ENCODE data around the gene CBLC.

Gene CBLC

GRCh38 chr19:44777715-44778347 is at the start of gene CBLC:
Gene CBLC (plus strand): TSS chr19:44777890. CDS start chr19:44777932, 42 bp downstream.
- DNase-seq (ENCODE audit: low read depth in 2 of 2): no peak

GRCh38 chr19:44728178-44728577 is 49.5 kb upstream of the CBLC start:
- DNase-seq (ENCODE audit: low read depth in 2 of 2): no peak

- no peak for DNase-seq (ENCODE audit: low read depth in 2 of 2)
These were observed 48.1 kb upstream of the CBLC start for GRCh38 chr19:44729516-44730033.

GRCh38 chr19:44731081-44731480 is 46.6 kb upstream of the CBLC start:
- DNase-seq (ENCODE audit: low read depth in 2 of 2): no peak

- no peak for DNase-seq (ENCODE audit: low read depth in 2 of 2)
These were observed 46.1 kb upstream of the CBLC start for GRCh38 chr19:44731622-44732021.

- DNase-seq (ENCODE audit: low read depth in 2 of 2): no peak
These were observed 45.3 kb upstream of the CBLC start for GRCh38 chr19:44732235-44733014.

- no peak for DNase-seq (ENCODE audit: low read depth in 2 of 2)
These were observed 43.3 kb upstream of the CBLC start for GRCh38 chr19:44734357-44734756.

GRCh38 chr19:44735011-44735410 is 42.7 kb upstream of the CBLC start:
- DNase-seq (ENCODE audit: low read depth in 2 of 2): no peak

- no peak for DNase-seq (ENCODE audit: low read depth in 2 of 2)
These were observed 40.2 kb upstream of the CBLC start for GRCh38 chr19:44737238-44738071.

GRCh38 chr19:44738136-44738535 is 39.6 kb upstream of the CBLC start:
- DNase-seq (ENCODE audit: low read depth in 2 of 2): no peak

GRCh38 chr19:44738603-44739558 is 38.8 kb upstream of the CBLC start:
- DNase-seq (ENCODE audit: low read depth in 2 of 2): no peak

GRCh38 chr19:44740351-44740824 is 37.3 kb upstream of the CBLC start:
- DNase-seq (ENCODE audit: low read depth in 2 of 2): no peak

GRCh38 chr19:44741258-44741731 is 36.4 kb upstream of the CBLC start:
- DNase-seq (ENCODE audit: low read depth in 2 of 2): no peak

- DNase-seq (ENCODE audit: low read depth in 2 of 2): no peak
These were observed 35.8 kb upstream of the CBLC start for GRCh38 chr19:44741841-44742329.

GRCh38 chr19:44742330-44743061 is 35.2 kb upstream of the CBLC start:
- no peak for DNase-seq (ENCODE audit: low read depth in 2 of 2)

GRCh38 chr19:44744871-44745332 is 32.8 kb upstream of the CBLC start:
- no peak for DNase-seq (ENCODE audit: low read depth in 2 of 2)

GRCh38 chr19:44745341-44745831 is 32.3 kb upstream of the CBLC start:
- no peak for DNase-seq (ENCODE audit: low read depth in 2 of 2)

- no peak for DNase-seq (ENCODE audit: low read depth in 2 of 2)
These were observed 31.6 kb upstream of the CBLC start for GRCh38 chr19:44745887-44746600.

GRCh38 chr19:44746616-44746945 is 31.1 kb upstream of the CBLC start:
- DNase-seq (ENCODE audit: low read depth in 2 of 2): no peak

All from stimulated activated CD4-positive, alpha-beta T cell treated with anti-CD3 and anti-CD28 coated beads, Interleukin-12 subunit alpha, Interleukin-12 subunit beta, amount 100 ng/mL, for 24 hours (primary cell).